NCI-H226 (cell line): ENCODE results near the gene PCDHGA6.
"Not testable (repeated sequence)": the region's sequence is repeated elsewhere in the genome, so short reads cannot be mapped to it uniquely, and the experiment has no call there.

Experiments
- DNase-seq: peaks from one replicate; pipeline ENCODE4 v3.0.0-alpha.2; 2015

PCDHGA6 gene

DNA sequence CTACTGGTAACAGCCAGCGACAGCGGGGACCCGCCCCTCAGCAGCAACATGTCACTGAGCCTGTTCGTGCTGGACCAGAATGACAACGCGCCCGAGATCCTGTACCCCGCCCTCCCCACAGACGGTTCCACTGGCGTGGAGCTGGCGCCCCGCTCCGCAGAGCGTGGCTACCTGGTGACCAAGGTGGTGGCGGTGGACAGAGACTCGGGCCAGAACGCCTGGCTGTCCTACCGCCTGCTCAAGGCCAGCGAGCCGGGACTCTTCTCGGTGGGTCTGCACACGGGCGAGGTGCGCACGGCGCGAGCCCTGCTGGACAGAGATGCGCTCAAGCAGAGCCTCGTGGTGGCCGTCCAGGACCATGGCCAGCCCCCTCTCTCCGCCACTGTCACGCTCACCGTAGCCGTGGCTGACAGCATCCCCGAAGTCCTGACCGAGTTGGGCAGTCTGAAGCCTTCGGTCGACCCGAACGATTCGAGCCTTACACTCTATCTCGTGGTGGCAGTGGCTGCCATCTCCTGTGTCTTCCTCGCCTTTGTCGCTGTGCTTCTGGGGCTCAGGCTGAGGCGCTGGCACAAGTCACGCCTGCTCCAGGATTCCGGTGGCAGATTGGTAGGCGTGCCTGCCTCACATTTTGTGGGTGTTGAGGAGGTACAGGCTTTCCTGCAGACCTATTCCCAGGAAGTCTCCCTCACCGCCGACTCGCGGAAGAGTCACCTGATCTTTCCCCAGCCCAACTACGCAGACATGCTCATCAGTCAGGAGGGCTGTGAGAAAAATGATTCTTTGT lies 20.9 kb downstream of the PCDHGA6 start:
- DNase-seq, result not testable (repeated sequence)

DNA sequence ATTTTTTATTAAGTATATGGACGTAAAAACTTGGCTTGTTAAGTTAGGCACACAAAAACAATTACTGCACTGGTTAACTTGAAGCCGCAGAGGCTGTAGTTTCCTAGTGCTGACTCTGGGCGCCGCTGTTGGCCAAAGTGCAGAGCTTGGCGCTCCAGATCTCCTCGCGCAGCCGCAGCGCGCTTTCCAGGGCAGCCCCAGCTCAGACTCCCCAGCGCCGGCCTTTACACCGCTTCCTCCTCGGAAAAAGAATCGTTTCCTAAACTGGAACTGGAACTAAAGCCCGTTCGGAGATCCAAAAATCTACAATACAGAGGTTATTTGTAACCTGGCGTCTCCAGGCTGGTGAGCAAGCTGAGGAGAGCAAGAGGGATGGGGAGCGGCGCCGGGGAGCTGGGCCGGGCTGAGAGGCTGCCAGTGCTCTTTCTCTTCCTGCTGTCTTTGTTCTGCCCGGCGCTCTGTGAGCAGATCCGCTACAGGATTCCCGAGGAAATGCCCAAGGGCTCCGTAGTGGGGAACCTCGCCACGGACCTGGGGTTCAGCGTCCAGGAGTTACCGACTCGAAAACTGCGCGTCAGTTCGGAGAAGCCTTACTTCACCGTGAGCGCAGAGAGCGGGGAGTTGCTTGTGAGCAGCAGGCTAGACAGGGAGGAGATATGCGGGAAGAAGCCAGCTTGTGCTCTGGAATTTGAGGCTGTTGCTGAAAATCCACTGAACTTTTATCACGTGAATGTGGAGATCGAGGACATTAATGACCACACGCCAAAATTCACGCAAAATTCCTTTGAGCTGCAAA lies 24.3 kb downstream of the PCDHGA6 start, which contains the start of gene PCDHGB5:
PCDHGB5 (plus strand) TSS at position 192 of the 796 bp plus-strand sequence; CDS start at position 373, 181 bp downstream.
- DNase-seq, result not testable (repeated sequence)

DNA sequence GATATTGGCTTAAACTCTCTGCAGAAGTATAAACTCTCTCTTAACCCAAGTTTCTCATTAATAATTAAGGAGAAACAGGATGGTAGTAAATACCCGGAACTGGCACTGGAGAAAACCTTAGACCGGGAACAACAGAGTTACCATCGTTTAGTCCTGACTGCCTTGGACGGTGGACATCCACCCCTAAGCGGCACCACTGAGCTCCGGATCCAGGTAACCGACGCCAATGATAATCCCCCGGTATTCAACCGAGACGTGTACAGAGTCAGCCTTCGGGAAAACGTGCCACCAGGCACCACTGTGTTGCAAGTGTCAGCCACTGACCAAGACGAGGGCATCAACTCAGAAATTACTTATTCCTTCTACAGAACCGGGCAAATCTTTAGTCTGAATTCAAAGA lies 24.9 kb downstream of the PCDHGA6 start:
- DNase-seq, result no peak

DNA sequence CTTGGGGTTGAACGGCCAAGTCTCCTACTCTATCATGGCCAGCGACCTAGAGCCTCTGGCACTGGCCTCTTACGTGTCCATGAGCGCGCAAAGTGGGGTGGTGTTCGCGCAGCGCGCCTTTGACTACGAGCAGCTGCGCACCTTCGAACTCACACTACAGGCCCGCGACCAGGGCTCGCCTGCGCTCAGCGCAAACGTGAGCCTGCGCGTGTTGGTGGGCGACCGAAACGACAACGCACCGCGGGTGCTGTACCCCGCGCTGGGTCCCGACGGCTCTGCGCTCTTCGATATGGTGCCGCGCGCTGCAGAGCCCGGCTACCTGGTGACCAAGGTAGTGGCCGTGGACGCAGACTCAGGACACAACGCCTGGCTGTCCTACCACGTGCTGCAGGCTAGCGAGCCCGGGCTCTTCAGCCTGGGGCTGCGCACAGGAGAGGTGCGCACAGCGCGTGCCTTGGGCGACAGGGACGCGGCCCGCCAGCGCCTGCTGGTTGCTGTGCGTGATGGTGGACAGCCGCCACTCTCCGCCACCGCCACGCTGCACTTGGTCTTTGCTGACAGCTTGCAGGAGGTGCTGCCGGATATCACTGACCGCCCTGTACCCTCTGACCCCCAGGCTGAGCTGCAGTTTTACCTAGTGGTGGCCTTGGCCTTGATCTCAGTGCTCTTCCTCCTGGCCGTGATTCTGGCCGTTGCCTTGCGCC lies 26.0 kb downstream of the PCDHGA6 start:
- DNase-seq, result no peak

DNA sequence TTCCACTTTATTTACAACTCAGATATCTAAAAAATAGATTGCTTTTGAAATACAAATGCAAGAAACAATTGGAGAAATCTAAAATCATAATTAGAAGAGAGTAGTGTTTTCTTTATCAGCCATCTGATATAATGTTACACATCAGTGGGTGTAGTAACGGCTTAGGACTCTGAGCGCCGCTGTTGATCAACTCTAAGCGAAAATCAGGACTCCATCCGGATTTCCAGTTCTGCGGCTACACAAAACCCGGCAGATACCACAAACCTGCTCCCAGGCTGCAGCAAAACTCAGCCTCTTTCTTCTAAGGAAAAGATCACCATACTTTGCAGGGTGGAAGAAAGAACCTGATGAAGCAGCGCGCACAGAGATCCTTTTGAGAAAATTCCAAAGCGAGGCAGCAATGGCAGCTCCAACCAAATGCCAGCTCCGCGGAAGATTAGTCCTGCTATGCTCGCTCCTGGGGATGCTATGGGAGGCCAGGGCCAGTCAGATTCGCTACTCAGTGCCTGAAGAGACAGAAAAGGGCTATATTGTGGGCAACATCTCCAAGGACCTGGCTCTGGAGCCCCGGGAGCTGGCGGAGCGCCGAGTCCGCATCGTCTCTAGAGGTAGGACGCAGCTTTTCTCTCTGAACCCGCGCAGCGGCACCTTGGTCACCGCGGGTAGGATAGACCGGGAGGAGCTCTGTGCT lies 29.0 kb downstream of the PCDHGA6 start, which contains the start of gene PCDHGA9:
PCDHGA9 (plus strand) TSS at position 226 of the 691 bp plus-strand sequence; CDS start at position 401, 175 bp downstream.
- DNase-seq, result no peak

DNA sequence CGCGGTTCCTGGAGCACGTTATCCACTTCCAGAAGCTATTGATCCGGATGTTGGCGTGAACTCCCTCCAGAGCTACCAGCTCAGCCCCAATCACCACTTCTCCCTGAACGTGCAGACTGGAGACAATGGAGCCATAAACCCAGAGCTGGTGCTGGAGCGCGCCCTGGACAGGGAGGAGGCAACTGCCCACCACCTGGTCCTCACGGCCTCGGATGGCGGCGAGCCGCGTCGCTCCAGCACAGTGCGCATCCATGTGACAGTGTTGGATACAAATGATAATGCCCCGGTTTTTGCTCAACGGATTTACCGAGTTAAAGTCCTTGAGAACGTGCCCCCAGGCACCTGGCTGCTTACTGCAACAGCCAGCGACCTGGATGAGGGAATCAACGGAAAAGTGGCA lies 29.7 kb downstream of the PCDHGA6 start:
- DNase-seq, result no peak

DNA sequence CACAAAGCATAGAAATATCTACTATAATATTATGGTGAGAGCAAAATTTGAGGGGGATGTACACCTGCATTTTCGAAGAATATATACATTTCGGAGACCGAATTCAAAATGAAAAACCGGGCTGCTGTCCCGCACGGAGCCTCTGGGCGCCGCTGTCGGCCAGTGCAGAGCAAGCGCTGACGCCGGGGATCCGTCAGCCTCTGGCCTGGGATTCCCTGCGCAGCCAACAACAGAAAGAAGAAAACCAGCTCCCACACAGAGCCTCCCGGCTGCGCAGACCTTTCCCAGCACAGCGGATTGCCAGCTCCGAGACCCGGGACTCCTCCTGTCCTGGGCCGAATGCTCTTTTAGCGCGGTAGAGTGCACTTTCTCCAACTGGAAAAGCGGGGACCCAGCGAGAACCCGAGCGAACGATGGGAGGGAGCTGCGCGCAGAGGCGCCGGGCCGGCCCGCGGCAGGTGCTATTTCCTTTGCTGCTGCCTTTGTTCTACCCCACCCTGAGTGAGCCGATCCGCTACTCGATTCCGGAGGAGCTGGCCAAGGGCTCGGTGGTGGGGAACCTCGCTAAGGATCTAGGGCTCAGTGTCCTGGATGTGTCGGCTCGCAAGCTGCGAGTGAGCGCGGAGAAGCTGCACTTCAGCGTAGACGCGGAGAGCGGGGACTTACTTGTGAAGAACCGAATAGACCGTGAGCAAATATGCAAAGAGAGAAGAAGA lies 34.3 kb downstream of the PCDHGA6 start, which contains the start of gene PCDHGB6:
PCDHGB6 (plus strand) TSS at position 232 of the 716 bp plus-strand sequence; CDS start at position 414, 182 bp downstream.
- DNase-seq, result not testable (repeated sequence)

DNA sequence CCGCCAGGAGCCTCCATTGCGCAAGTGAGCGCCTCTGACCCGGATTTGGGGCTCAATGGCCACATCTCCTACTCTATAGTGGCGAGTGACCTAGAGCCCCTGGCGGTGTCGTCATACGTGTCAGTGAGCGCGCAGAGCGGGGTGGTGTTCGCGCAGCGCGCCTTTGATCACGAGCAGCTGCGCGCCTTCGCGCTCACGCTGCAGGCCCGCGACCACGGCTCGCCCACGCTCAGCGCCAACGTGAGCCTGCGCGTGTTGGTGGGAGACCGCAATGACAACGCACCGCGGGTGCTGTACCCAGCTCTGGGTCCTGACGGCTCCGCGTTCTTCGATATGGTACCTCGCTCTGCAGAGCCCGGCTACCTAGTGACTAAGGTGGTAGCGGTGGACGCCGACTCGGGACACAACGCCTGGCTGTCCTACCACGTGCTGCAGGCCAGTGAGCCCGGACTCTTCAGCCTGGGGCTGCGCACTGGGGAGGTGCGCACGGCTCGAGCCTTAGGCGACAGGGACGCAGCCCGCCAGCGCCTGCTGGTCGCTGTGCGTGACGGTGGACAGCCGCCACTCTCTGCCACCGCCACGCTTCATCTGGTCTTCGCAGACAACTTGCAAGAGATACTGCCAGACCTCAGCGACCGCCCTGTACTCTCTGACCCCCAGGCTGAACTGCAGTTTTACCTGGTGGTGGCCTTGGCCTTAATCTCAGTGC lies 36.1 kb downstream of the PCDHGA6 start:
- no peak for DNase-seq

DNA sequence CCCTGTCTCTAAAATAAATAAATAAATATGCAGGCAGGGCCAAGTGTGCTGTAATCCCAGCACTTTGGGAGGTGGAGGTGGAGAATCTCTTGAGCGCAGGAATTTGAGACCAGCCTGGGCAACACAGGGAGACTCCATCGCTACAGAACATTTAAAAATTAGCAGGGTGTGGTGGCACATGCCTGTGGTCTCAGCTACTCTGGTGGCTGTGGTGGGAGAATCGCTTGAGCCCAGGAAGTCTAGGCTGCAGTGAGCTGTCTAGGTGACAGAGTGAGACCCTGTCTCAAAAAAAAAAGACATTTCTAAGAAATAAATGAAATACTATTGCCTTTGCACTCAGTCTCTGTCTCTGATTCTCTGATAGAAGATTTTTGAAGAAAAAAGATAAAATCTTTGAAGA lies 37.9 kb downstream of the PCDHGA6 start:
- DNase-seq, result no peak

DNA sequence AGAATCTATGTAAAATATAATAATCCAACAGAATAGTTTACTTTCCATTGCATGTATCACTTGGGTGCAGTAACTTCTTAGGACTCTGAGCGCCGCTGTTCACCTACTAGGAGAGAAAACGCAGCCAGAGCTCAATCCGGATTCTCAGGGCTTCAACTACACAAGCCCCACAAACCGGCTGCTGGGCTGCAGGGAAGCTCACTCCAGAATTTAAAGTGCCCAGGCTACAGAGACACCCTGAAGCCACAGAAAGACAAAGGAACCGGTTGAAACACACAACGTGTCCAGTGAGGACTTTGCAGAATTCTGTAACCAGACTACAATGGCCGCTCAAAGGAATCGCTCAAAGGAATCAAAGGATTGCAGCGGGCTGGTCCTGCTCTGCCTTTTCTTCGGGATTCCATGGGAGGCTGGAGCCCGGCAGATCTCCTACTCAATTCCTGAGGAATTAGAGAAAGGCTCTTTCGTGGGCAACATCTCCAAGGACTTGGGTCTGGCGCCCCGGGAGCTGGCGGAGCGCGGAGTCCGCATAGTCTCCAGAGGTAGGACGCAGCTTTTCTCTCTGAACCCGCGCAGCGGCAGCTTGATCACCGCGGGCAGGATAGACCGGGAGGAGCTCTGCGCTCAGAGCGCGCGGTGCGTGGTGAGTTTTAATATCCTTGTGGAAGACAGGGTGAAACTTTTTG lies 39.3 kb downstream of the PCDHGA6 start, which contains the start of gene PCDHGA10:
PCDHGA10 (plus strand) TSS at position 134 of the 686 bp plus-strand sequence; CDS start at position 323, 189 bp downstream.
- peak; percentile 56 for DNase-seq

DNA sequence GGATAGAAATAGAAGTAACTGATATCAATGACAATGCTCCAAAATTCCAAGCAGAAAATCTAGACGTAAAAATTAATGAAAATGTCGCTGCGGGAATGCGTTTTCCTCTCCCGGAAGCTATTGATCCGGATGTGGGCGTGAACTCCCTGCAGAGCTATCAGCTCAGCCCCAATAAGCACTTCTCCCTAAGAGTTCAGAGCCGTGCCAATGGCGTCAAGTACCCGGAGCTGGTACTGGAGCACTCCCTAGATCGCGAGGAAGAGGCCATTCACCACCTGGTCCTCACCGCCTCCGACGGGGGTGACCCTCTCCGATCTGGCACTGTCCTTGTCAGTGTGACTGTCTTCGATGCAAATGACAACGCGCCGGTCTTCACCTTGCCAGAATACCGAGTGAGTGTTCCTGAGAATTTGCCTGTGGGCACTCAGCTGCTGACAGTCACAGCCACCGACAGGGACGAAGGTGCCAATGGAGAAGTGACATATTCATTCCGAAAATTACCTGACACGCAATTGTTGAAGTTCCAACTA lies 39.9 kb downstream of the PCDHGA6 start:
- DNase-seq, result no peak

DNA sequence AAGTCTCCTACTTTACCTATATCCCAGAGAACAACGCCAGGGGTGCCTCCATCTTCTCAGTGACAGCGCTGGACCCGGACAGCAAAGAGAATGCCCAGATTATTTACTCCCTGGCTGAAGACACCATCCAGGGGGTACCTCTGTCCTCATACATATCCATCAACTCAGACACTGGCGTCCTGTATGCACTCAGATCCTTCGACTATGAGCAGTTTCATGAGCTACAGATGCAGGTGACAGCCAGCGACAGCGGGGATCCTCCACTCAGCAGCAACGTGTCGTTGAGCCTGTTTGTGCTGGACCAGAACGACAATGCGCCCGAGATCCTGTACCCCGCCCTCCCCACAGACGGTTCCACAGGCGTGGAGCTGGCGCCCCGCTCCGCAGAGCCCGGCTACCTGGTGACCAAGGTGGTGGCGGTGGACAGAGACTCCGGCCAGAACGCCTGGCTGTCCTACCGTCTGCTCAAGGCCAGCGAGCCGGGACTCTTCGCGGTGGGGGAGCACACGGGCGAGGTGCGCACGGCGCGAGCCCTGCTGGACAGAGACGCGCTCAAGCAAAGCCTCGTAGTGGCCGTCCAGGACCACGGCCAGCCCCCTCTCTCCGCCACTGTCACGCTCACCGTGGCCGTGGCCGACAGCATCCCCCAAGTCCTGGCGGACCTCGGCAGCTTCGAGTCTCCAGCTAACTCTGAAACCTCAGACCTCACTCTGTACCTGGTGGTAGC lies 41.0 kb downstream of the PCDHGA6 start:
- not testable (repeated sequence) for DNase-seq

DNA sequence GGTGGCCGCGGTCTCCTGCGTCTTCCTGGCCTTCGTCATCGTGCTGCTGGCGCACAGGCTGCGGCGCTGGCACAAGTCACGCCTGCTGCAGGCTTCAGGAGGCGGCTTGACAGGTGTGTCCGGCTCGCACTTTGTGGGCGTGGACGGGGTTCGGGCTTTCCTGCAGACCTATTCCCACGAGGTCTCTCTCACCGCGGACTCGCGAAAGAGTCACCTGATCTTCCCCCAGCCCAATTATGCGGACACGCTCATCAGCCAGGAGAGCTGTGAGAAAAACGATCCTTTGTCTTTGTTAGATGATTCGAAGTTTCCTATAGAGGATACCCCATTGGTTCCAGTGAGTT lies 41.6 kb downstream of the PCDHGA6 start:
- DNase-seq, result not testable (repeated sequence)

DNA sequence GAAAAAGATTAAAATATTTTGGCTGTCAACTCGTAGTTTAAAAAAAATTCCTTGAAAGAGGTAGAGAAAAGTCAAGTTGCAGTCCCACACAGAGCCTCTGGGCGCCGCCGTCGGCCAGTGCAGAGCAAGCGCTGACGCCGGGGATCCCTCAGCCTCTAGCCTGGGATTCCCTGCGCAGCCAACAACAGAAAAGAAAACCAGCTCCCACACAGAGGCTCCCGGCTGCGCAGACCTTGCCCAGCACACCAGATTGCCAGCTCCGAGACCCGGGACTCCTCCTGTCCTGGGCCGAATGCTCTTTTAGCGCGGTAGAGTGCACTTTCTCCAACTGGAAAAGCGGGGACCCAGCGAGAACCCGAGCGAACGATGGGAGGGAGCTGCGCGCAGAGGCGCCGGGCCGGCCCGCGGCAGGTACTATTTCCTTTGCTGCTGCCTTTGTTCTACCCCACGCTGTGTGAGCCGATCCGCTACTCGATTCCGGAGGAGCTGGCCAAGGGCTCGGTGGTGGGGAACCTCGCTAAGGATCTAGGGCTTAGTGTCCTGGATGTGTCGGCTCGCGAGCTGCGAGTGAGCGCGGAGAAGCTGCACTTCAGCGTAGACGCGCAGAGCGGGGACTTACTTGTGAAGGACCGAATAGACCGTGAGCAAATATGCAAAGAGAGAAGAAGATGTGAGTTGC lies 43.9 kb downstream of the PCDHGA6 start, which contains the start of gene PCDHGB7:
PCDHGB7 (plus strand) TSS at position 184 of the 679 bp plus-strand sequence; CDS start at position 367, 183 bp downstream.
- DNase-seq, result peak; percentile 78

DNA sequence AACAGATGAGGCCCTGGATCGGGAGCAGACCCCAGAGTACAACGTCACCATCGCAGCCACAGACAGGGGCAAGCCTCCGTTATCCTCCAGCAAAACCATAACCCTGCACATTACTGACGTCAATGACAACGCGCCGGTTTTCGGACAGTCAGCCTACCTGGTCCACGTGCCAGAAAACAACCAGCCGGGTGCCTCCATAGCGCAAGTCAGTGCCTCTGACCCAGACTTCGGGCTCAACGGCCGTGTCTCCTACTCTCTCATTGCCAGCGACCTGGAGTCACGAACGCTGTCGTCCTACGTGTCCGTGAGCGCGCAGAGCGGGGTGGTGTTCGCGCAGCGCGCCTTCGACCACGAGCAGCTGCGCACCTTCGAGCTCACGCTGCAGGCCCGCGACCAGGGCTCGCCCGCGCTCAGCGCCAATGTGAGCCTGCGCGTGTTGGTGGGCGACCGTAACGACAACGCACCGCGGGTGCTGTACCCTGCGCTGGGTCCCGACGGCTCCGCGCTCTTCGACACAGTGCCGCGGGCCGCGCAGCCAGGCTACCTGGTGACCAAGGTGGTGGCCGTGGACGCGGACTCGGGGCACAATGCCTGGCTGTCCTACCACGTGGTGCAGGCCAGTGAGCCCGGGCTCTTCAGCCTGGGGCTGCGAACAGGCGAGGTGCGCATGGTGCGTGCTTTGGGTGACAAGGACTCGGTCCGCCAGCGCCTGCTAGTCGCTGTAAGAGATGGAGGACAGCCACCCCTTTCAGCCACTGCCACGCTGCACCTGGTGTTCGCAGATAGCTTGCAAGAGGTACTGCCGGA lies 45.6 kb downstream of the PCDHGA6 start:
- DNase-seq, result no peak

DNA sequence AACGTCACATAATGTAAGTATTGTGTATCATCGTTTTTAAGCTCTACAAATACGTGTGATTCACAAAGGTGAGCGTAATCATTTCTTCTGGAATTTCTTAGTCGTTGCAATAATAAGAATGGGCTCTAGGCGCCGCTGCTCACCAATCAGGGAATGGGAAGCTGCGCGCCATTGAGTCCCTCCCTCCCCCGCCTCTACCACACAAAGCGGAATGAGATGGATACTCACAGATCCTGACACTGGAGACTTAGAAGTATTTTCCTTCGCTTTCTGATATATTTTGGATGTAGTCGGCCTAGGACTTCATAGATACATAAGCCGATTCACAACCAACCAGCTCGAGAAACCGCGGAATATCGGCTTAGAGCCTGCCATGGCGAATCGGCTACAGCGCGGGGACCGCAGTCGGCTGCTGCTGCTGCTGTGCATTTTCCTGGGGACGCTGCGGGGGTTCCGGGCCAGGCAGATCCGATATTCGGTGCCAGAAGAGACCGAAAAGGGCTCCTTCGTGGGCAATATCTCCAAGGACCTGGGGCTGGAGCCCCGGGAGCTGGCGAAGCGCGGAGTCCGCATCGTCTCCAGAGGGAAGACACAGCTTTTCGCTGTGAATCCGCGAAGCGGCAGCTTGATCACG lies 47.3 kb downstream of the PCDHGA6 start, which contains the start of gene PCDHGA11:
PCDHGA11 (plus strand) TSS at position 197 of the 634 bp plus-strand sequence; CDS start at position 374, 177 bp downstream.
- no peak for DNase-seq

DNA sequence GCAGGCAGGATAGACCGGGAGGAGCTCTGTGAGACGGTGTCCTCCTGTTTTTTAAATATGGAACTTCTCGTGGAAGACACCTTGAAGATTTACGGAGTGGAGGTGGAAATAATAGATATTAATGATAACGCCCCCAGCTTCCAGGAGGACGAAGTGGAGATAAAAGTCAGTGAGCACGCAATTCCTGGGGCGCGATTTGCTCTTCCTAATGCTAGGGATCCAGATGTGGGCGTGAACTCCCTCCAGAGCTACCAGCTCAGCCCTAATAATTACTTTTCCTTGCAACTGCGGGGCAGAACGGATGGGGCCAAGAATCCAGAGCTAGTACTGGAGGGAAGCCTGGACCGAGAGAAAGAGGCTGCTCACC lies 47.8 kb downstream of the PCDHGA6 start:
- DNase-seq, result no peak
